IMR-90 (cell line): Measurements from ENCODE around the gene CENPM. TPM values are rescaled to one million over a fixed set of nuclear protein-coding genes. Genes with fewer than 3 reads are reported as not detected.

ENCODE experiments used
- ATAC-seq: fragments of 200-7000 bp; cut with Tn5 transposase; 2 replicates; pipeline ENCODE4 v1.9.1; 2020; ENCODE audit warnings: low read depth, mild to moderate bottlenecking, moderate library complexity
- BruUV-seq: library from RNA; stranded (reverse); fragments of 400-500 nt; replicated peaks from 2 replicates; lab custom pipeline; 2021; lab: Mats Ljungman, UMichigan
- CTCF ChIA-PET: fragments of 300-600 bp; formaldehyde crosslinking; extraction: SDS; loops from one replicate; lab custom pipeline; 2021; ENCODE audit warnings: antibody characterized with exemption; lab: Yijun Ruan, JAX
- POLR2A ChIA-PET: fragments of 300-600 bp; sonication (Branson Sonifier 250); formaldehyde crosslinking; loops from one replicate; lab custom pipeline; 2022; ENCODE audit warnings: antibody characterized with exemption; ENCODE audit not compliant: unreplicated experiment; lab: Charles Lee
- DNase-seq: peaks from one replicate; pipeline ENCODE4 v3.0.0; 2013
- H2AFZ ChIP-seq: replicated peaks from 2 replicates; pipeline ENCODE3; 2013; ENCODE audit warnings: low read length, mild to moderate bottlenecking; ENCODE audit not compliant: poor library complexity
- H2AK5ac ChIP-seq: 2 replicates; pipeline ENCODE4 v1.6.1; 2013; ENCODE audit warnings: low read depth, low read length, inconsistent platforms
- H2AK9ac ChIP-seq: replicated peaks from 2 replicates; pipeline ENCODE3; 2013; ENCODE audit warnings: mild to moderate bottlenecking, low read depth, low read length, moderate library complexity; ENCODE audit not compliant: poor library complexity
- H2BK120ac ChIP-seq: 2 replicates; pipeline ENCODE4 v1.6.1; 2013; ENCODE audit warnings: low read depth, low read length, inconsistent platforms
- H2BK15ac ChIP-seq: 3 replicates; pipeline ENCODE4 v1.6.1; 2013; ENCODE audit warnings: low read depth, low read length, inconsistent platforms
- H2BK20ac ChIP-seq: 2 replicates; pipeline ENCODE4 v1.6.1; 2013; ENCODE audit warnings: low read depth, mild to moderate bottlenecking, inconsistent platforms, low read length, moderate library complexity
- H2BK5ac ChIP-seq: 2 replicates; pipeline ENCODE4 v1.6.1; 2013; ENCODE audit warnings: mild to moderate bottlenecking, low read depth, low read length, inconsistent platforms; ENCODE audit not compliant: poor library complexity, severe bottlenecking
- H3K14ac ChIP-seq: replicated peaks from 2 replicates; pipeline ENCODE4 v1.6.1; 2013; ENCODE audit warnings: low read depth, low read length, inconsistent platforms
- H3K18ac ChIP-seq: 2 replicates; pipeline ENCODE4 v1.6.1; 2013; ENCODE audit warnings: low read depth, low read length, control low read depth
- H3K23ac ChIP-seq: 2 replicates; pipeline ENCODE4 v1.6.1; 2013; ENCODE audit warnings: low read depth, low read length, inconsistent platforms
- H3K27ac ChIP-seq: 2 replicates; pipeline ENCODE4 v1.5.1; 2013; ENCODE audit warnings: mild to moderate bottlenecking, control low read depth, low read length; ENCODE audit not compliant: insufficient read depth
- H3K27me3 ChIP-seq: 2 replicates; pipeline ENCODE4 v1.6.1; 2013; ENCODE audit warnings: low read length; ENCODE audit not compliant: control insufficient read depth, insufficient read depth
- H3K36me3 ChIP-seq: 2 replicates; pipeline ENCODE4 v1.6.1; 2013; ENCODE audit warnings: low read length, mixed read lengths; ENCODE audit not compliant: control insufficient read depth, insufficient read depth
- H3K4ac ChIP-seq: 2 replicates; pipeline ENCODE4 v1.6.1; 2013; ENCODE audit warnings: low read depth, low read length, inconsistent platforms
- H3K4me1 ChIP-seq: 2 replicates; pipeline ENCODE4 v1.6.1; 2013; ENCODE audit warnings: low read length, mixed read lengths; ENCODE audit not compliant: control insufficient read depth, insufficient read depth
- H3K4me2 ChIP-seq: 2 replicates; pipeline ENCODE4 v1.6.1; 2013; ENCODE audit warnings: low read depth, mild to moderate bottlenecking, control low read depth, low read length, moderate library complexity
- H3K4me3 ChIP-seq: 2 replicates; pipeline ENCODE4 v1.5.1; 2013; ENCODE audit warnings: low read depth, mild to moderate bottlenecking, control low read depth, low read length, moderate library complexity; ENCODE audit not compliant: insufficient read depth
- H3K56ac ChIP-seq: 2 replicates; pipeline ENCODE4 v1.6.1; 2013; ENCODE audit warnings: low read length, inconsistent platforms; ENCODE audit not compliant: insufficient read depth; ENCODE audit errors: extremely low read depth
- H3K79me1 ChIP-seq, 2 experiments: 2 replicates each; pipeline ENCODE4 v1.6.1; 2013; ENCODE audit warnings: low read length in 2 of 2, inconsistent platforms in 1 of 2, low read depth in 1 of 2
- H3K9ac ChIP-seq: 2 replicates; pipeline ENCODE4 v1.6.1; 2013; ENCODE audit warnings: low read depth, low read length, control low read depth
- H3K9me1 ChIP-seq: 2 replicates; pipeline ENCODE4 v1.6.1; 2013; ENCODE audit warnings: low read length, inconsistent platforms; ENCODE audit not compliant: insufficient read depth
- H3K9me3 ChIP-seq: 2 replicates; pipeline ENCODE4 v1.6.1; 2013; ENCODE audit warnings: low read length; ENCODE audit not compliant: control insufficient read depth, insufficient read depth
- H4K20me1 ChIP-seq: 2 replicates; pipeline ENCODE4 v1.6.1; 2013; ENCODE audit warnings: low read length, inconsistent platforms; ENCODE audit not compliant: insufficient read depth
- H4K5ac ChIP-seq: 2 replicates; pipeline ENCODE4 v1.6.1; 2013; ENCODE audit warnings: mild to moderate bottlenecking, low read depth, low read length, control low read depth
- H4K8ac ChIP-seq, 2 experiments: 2 replicates each; pipeline ENCODE4 v1.6.1; 2013; ENCODE audit warnings: low read depth in 2 of 2, low read length in 2 of 2, control low read depth in 1 of 2, inconsistent platforms in 1 of 2
- H4K91ac ChIP-seq: 2 replicates; pipeline ENCODE4 v1.6.1; 2013; ENCODE audit warnings: low read depth, low read length, inconsistent platforms; ENCODE audit not compliant: insufficient read depth
- BHLHE40 ChIP-seq: fragments of 150-350 bp; IDR thresholded peaks from 2 replicates; pipeline ENCODE4 v1.6.1; 2016; ENCODE audit warnings: mild to moderate bottlenecking, low read depth, low read length
- CEBPB ChIP-seq: IDR thresholded peaks from 2 replicates; pipeline ENCODE4 v1.6.1; 2012; ENCODE audit warnings: low read depth, low read length, improper control_type of control experiment
- CTCF ChIP-seq: conservative IDR thresholded peaks from 2 replicates; pipeline ENCODE4 v1.5.1; 2012; ENCODE audit warnings: mild to moderate bottlenecking, low read depth, low read length, improper control_type of control experiment
- MAZ ChIP-seq: IDR thresholded peaks from 2 replicates; pipeline ENCODE4 v1.6.1; 2012; ENCODE audit warnings: low read depth, mild to moderate bottlenecking, low read length, improper control_type of control experiment, moderate library complexity, borderline replicate concordance
- POLR2A ChIP-seq: IDR thresholded peaks from 2 replicates; pipeline ENCODE4 v1.6.1; 2012; ENCODE audit warnings: mild to moderate bottlenecking, low read depth, low read length
- RFX5 ChIP-seq: IDR thresholded peaks from 2 replicates; pipeline ENCODE4 v1.8.0; 2012; ENCODE audit warnings: low read depth, mild to moderate bottlenecking, low read length, moderate library complexity
- WGBS, 2 experiments: methylation state at CpG; one replicate each; pipeline versions ENCODE4 v1.1.5 to v1.1.7; 2013; ENCODE audit warnings: missing lambda C conversion rate in 2 of 2; ENCODE audit not compliant: insufficient read length in 1 of 2; ENCODE audit errors: extremely low coverage in 2 of 2; 5-methylcytosine and 5-hydroxymethylcytosine counted together
- dilution Hi-C: fragments of 300-500 bp; cut with HindIII; formaldehyde crosslinking; loops from one replicate; pipeline ENCODE4 v1.14.3; 2018; ENCODE audit warnings: low sequenced_read_pairs; ENCODE audit not compliant: unreplicated experiment
- in situ Hi-C: fragments of 300-500 bp; cut with MboI; formaldehyde crosslinking; loops from 3 replicates; pipeline ENCODE4 v1.14.3; 2019; ENCODE audit warnings: low sequenced_read_pairs, inconsistent platforms, mixed read lengths
- intact Hi-C: fragments of 100-400 bp; cut with micrococcal nuclease; formaldehyde crosslinking; loops from 2 replicates; pipeline ENCODE4 v1.10.0; 2022
- polyA plus RNA-seq, 3 experiments: library from polyadenylated mRNA; depleted of rRNA; stranded (reverse); fragments of >200 nt; gene quantifications; 2 replicates each; pipeline ENCODE4 v1.2.3, GENCODE V29; 2012; ENCODE audit warnings: low replicate concordance in 1 of 3
- total RNA-seq: library from RNA; depleted of rRNA; stranded (reverse); fragments of >200 nt; gene quantifications from 2 replicates; pipeline ENCODE4 v1.2.3, GENCODE V29; 2012

The CENPM gene
- total and polyA plus RNA-seq, 2 of the 4 experiments (the other 2 are of a cell fraction): 18.1 to 20.1 TPM

DNA sequence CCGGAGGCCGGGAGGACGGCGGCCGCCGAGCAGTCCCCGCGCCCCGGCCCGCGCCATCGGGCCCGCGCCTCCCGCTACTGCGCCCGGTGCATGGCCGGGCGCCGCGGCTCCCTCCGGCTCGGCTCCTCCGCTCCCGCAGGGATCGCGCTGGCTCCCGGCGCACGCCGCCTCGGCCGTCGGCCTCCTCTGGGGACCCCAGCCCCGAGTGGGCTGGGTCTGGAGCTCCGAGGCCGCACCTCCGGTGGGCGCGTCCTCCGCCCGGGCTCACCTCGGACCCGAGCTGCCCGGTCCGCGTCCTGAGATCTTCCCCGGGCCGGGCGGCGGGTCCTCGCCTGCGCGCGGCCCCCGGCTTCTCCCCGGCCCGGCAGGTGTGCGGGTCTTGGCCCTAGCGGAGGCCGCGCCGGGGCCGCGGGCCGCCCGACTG lies 32.3 kb downstream of the CENPM start:
- in situ Hi-C loops (no loop called here), intact Hi-C loops (no loop called here), dilution Hi-C loops (no loop called here)
- peaks cover 79% of the 10 kb centered on the region for H3K27me3 ChIP-seq
- no peak overlapping the region for H4K8ac ChIP-seq
- H3K18ac ChIP-seq: no peak overlapping the region
- H4K91ac ChIP-seq: no peak overlapping the region
- BruUV-seq: no TSS peak
- H3K4ac ChIP-seq: no peak overlapping the region
- no peak overlapping the region for H3K23ac ChIP-seq
- no peaks in the 10 kb centered on the region for H3K79me1 ChIP-seq
- H2AFZ ChIP-seq: peak overlapping the region; percentile 56
- 0% methylated on average over 27 of the region's 67 CpGs; no CpG with 5 or more reads in 1 of the 2 experiments for WGBS, 2 experiments
- TF ChIP-seq CTCF (no peak), POLR2A (no peak), CEBPB (no peak), MAZ (no peak), BHLHE40 (no peak), RFX5 (no peak)
- no peak overlapping the region for H2AK5ac ChIP-seq
- no peak overlapping the region for H4K5ac ChIP-seq
- no peak overlapping the region for H3K27ac ChIP-seq
- no peak overlapping the region for H2AK9ac ChIP-seq
- no peak overlapping the region for H2BK120ac ChIP-seq
- POLR2A ChIA-PET: no interaction called here
- no peak overlapping the region for H3K14ac ChIP-seq
- DNase-seq (no peak), ATAC-seq (0 out of 2 replicates have a peak, but pooled peaks have one; percentile 19)
- peaks cover 2% of the 10 kb centered on the region; the same call in 1 of the 2 replicates for H3K4me1 ChIP-seq
- no peaks in the 10 kb centered on the region for H3K9me3 ChIP-seq
- H3K4me2 ChIP-seq: no peak overlapping the region
- CTCF ChIA-PET: no interaction called here
- H3K9me1 ChIP-seq: no peaks in the 10 kb centered on the region; the same call in 1 of the 2 replicates
- H3K56ac ChIP-seq: no peak overlapping the region
- H2BK20ac ChIP-seq: no peak overlapping the region
- no peaks in the 10 kb centered on the region for H3K36me3 ChIP-seq
- peaks cover 3% of the 10 kb centered on the region for H4K20me1 ChIP-seq
- H2BK15ac ChIP-seq: no peak overlapping the region
- H3K4me3 ChIP-seq: no peak overlapping the region
- H2BK5ac ChIP-seq: no peak overlapping the region
- H3K9ac ChIP-seq: no peak overlapping the region
